H1 (cell line): ENCODE measurements around the gene LCP1. TPM values are rescaled to one million over a fixed set of nuclear protein-coding genes. Genes with fewer than 3 reads are reported as not detected.

Source experiments
- SIRT6 ChIP-seq: IDR thresholded peaks from one replicate; pipeline ENCODE4 v1.7.1; 2012; ENCODE audit warnings: low read length, inconsistent platforms
- polyA plus RNA-seq, 7 experiments: library from polyadenylated mRNA; depleted of rRNA in 3 of 7; stranded (reverse) in 5 of 7; unstranded in 2 of 7; fragments of >200 nt in 5 of 7; fragments of 200-250 nt in 2 of 7; gene quantifications; 1 replicate in 5 of 7; 2 replicates in 1 of 7; 4 replicates in 1 of 7; pipeline versions ENCODE4 v1.2.1 to v1.2.3, GENCODE V29; 2011 to 2013; ENCODE audit warnings: missing spikeins in 2 of 7, mixed read lengths in 2 of 7
- small RNA-seq: library from polyadenylated mRNA; stranded (forward); fragments of <200 nt; extraction: miRNeasy Mini kit (QIAGEN cat#:217004); gene quantifications from one replicate; pipeline ENCODE3, GENCODE V24; 2013; ENCODE audit not compliant: insufficient read depth
- total RNA-seq: library from RNA; stranded (reverse); fragmentation: NEBNext Ultra II Directional; extraction: Animal tissue kit (Norgen Biotek cat#: 25700); gene quantifications from 2 replicates; pipeline ENCODE4 v1.2.1, GENCODE V29; 2021
- TF ChIP-seq, protein P1 (sequence below): IDR thresholded peaks from 2 replicates; pipeline ENCODE4 v1.6.1; 2012; ENCODE audit warnings: inconsistent platforms

The LCP1 gene
- total and polyA plus RNA-seq, 2 of the 8 experiments (the other 6 are each of a cell fraction or from before 2014, with no cell fraction given), result 0.65 to 4.3 TPM

DNA sequence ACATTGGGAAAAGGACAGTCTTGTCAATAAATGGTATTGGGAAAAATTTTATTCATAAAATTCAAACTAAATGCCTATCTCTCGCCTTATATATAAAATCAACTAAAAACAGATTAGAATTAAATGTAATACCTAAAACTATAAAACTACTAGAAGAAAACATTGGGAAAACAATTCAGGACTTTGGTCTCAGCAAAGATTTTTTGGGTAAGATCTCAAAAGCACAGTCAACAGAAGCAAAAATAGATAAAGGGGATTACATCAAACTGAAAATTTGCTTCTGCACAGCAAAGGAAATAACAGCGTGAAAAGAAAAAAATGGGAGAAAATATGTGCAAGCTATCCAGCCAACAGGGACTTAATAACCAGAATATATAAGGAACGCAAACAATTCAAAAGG, 105.2 kb downstream of the LCP1 start (continued):
- TF ChIP-seq SIRT6, result no peak
- TF ChIP-seq, protein P1, sequence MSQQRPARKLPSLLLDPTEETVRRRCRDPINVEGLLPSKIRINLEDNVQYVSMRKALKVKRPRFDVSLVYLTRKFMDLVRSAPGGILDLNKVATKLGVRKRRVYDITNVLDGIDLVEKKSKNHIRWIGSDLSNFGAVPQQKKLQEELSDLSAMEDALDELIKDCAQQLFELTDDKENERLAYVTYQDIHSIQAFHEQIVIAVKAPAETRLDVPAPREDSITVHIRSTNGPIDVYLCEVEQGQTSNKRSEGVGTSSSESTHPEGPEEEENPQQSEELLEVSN, result no peak

Small RNA genes within 50 kb of the gene (small RNA-seq; reads per million reads assigned to genes)
- not detected for gene RN7SL288P

Other genes starting within 250 kb of the LCP1 start
- gene ZC3H13, start 129.4 kb downstream of the LCP1 start, total RNA-seq, result 57.8 and 60.9 TPM in 2 replicates
- 5.1 and 6.0 TPM in 2 replicates for gene ZC3H13, start 129.4 kb downstream of the LCP1 start, polyA plus RNA-seq (2011; rRNA removed)
- not detected in 2 replicates for gene CPB2, start 77.1 kb downstream of the LCP1 start, total RNA-seq
- not detected in 2 replicates for gene CPB2, start 77.1 kb downstream of the LCP1 start, polyA plus RNA-seq (2011; rRNA removed)
- not detected in 2 replicates for gene LRRC63, start 29.8 kb upstream of the LCP1 start, total RNA-seq
- gene LRRC63, start 29.8 kb upstream of the LCP1 start, polyA plus RNA-seq (2011; rRNA removed), result not detected in 2 replicates
- 4.9 and 7.2 TPM in 2 replicates for gene RUBCNL, start 205.1 kb upstream of the LCP1 start, total RNA-seq
- gene RUBCNL, start 205.1 kb upstream of the LCP1 start, polyA plus RNA-seq (2011; rRNA removed), result 2.6 and 4.2 TPM in 2 replicates